Measurements from ENCODE around the gene GALNT10. TPM values are rescaled to one million over a fixed set of nuclear protein-coding genes. Genes with fewer than 3 reads are reported as not detected.

The GALNT10 gene
- total RNA-seq, 1 donor from 2014 or later: 39.8 TPM

DNA sequence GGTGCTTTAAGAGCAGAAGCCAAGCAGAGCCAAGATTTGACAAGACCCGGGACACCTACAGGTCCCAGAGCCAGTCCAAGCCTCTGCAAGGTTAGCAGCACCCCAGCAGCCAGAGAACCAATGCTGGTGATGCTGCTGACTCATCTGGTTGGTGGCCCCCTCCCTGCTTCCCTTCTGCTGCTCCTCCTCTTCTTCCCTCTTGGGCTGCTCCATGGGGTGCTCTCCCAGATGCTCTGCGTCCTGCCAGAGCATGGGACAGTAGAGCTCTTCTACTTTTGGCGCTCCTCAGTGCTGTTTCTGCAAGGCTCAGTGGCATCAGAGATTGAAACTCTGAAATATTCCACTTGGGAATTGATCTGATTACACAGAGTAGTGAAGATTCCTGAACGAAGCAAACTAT, 179.1 kb downstream of the GALNT10 start:
- TF ChIP-seq, protein P1, sequence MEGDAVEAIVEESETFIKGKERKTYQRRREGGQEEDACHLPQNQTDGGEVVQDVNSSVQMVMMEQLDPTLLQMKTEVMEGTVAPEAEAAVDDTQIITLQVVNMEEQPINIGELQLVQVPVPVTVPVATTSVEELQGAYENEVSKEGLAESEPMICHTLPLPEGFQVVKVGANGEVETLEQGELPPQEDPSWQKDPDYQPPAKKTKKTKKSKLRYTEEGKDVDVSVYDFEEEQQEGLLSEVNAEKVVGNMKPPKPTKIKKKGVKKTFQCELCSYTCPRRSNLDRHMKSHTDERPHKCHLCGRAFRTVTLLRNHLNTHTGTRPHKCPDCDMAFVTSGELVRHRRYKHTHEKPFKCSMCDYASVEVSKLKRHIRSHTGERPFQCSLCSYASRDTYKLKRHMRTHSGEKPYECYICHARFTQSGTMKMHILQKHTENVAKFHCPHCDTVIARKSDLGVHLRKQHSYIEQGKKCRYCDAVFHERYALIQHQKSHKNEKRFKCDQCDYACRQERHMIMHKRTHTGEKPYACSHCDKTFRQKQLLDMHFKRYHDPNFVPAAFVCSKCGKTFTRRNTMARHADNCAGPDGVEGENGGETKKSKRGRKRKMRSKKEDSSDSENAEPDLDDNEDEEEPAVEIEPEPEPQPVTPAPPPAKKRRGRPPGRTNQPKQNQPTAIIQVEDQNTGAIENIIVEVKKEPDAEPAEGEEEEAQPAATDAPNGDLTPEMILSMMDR (conservative IDR thresholded peaks at IDR 0.05): no peak
- DNase-seq (ENCODE audit: low read depth, low spot score): no peak
- Mint-ChIP-seq H3K27me3 (ENCODE audit: low read depth) (no peaks in the 10 kb centered on the region), H3K9me3 (no peaks in the 10 kb centered on the region), H3K27ac (ENCODE audit: unreplicated experiment) (peak overlapping the region; percentile 69), H3K4me3 (no peak overlapping the region), H3K36me3 (ENCODE audit: low read depth) (no peaks in the 10 kb centered on the region), H3K4me1 (peaks cover 26% of the 10 kb centered on the region)

DNA sequence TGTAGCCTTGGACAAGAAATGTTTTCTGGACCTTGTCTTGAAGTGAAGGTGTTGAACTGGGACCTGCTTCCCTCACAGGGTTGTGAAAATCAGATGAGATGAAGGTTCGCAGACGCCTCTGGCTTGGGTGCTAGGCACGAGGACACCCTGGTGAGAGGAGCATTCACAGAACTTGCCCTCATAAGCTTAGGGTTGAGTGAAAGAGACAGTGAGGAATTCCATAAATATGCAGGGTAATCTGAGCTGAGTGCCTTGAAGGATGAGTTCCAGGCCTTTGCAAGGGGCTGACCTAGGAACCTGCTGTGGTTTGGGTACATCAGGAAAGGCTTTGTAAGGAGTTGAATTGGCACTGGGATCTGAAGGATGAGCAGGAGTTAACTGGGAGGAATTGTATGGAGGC, 179.6 kb downstream of the GALNT10 start:
- TF ChIP-seq, protein P1 (conservative IDR thresholded peaks at IDR 0.05): no peak
- no peaks in the 10 kb centered on the region for H3K27me3 Mint-ChIP-seq (ENCODE audit: low read depth)
- DNase-seq (ENCODE audit: low read depth, low spot score): no peak
- peaks cover 26% of the 10 kb centered on the region for H3K4me1 Mint-ChIP-seq
- H3K9me3 Mint-ChIP-seq: no peaks in the 10 kb centered on the region
- peak overlapping the region; percentile 69 for H3K27ac Mint-ChIP-seq (ENCODE audit: unreplicated experiment)
- H3K36me3 Mint-ChIP-seq (ENCODE audit: low read depth): no peaks in the 10 kb centered on the region
- H3K4me3 Mint-ChIP-seq: no peak overlapping the region

DNA sequence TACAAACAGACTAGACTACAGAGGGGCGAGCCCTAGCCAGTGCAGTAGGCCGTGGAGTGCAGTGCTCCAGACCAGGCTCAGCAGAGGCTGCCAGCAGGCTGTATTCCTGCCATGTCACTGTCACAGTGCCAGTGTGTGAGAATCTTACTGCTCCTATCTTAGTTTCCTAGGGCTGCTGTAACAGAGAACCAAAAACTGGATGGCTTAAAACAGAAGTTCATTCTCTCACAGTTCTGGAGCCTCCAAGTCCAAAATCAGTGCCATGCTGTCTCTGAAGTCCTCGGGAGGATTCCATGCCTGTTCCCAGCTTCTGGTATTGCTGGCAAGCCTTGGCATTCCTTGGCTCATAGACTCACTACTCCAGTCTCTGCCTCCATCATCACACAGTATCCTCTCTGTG, 180.3 kb downstream of the GALNT10 start:
- H3K27me3 Mint-ChIP-seq (ENCODE audit: low read depth): no peaks in the 10 kb centered on the region

DNA sequence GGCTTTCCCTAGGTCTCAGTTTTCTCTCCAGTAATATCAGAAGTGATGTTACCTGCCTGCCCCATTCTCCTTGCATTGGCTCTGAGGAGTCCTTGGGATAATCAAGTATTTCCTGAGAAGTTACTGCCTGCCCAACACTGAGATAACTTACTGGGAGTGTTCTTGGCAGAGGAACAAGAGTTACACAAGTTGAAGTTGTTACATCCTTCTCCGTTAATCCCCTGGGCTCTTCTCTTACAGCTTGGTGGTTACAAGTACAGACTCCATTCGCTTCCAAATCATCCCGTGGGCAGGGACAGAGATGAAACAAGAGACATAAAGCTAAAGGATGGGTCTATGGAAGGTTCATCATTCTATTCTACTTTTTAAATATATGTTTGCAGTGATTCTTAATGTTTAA, 181.2 kb downstream of the GALNT10 start:
- TF ChIP-seq, protein P1 (conservative IDR thresholded peaks at IDR 0.05): no peak
- no peak for DNase-seq (ENCODE audit: low read depth, low spot score)
- H3K36me3 Mint-ChIP-seq (ENCODE audit: low read depth): no peaks in the 10 kb centered on the region
- no peak overlapping the region for H3K4me3 Mint-ChIP-seq
- peak overlapping the region; percentile 58 for H3K27ac Mint-ChIP-seq (ENCODE audit: unreplicated experiment)
- H3K9me3 Mint-ChIP-seq: no peaks in the 10 kb centered on the region
- no peaks in the 10 kb centered on the region for H3K27me3 Mint-ChIP-seq (ENCODE audit: low read depth)
- H3K4me1 Mint-ChIP-seq: peaks cover 22% of the 10 kb centered on the region

More for the DNA sequence above, 180.3 kb downstream of the GALNT10 start:
- Mint-ChIP-seq H3K4me1 (peaks cover 23% of the 10 kb centered on the region), H3K9me3 (no peaks in the 10 kb centered on the region), H3K27ac (ENCODE audit: unreplicated experiment) (no peak overlapping the region), H3K4me3 (no peak overlapping the region), H3K36me3 (ENCODE audit: low read depth) (no peaks in the 10 kb centered on the region)
- TF ChIP-seq, protein P1 (conservative IDR thresholded peaks at IDR 0.05): no peak
- DNase-seq (ENCODE audit: low read depth, low spot score): no peak

DNA sequence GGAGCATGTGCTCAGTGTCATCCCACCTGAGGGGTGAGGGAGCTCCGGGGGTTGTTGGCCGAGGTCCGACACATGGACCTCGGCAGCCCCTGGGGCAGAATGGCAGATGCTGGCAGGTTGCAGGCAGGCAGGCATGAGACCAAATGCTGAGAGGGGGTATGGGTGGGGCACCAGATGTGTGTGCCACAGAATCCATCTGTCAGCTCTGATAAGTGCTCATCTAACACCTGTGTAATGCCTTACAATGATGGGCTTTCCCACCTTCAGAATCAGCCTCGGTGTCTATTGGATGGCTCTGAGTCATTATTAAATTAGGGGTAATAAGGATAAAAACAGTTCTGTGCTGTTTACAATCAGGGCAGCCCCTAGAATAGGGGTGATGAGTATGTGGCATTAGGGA, 182.1 kb downstream of the GALNT10 start:
- Mint-ChIP-seq H3K27me3 (ENCODE audit: low read depth) (no peaks in the 10 kb centered on the region), H3K4me3 (no peak overlapping the region), H3K4me1 (peaks cover 22% of the 10 kb centered on the region), H3K36me3 (ENCODE audit: low read depth) (no peaks in the 10 kb centered on the region), H3K9me3 (no peaks in the 10 kb centered on the region), H3K27ac (ENCODE audit: unreplicated experiment) (no peak overlapping the region)
- DNase-seq (ENCODE audit: low read depth, low spot score): no peak
- TF ChIP-seq, protein P1 (conservative IDR thresholded peaks at IDR 0.05): no peak

DNA sequence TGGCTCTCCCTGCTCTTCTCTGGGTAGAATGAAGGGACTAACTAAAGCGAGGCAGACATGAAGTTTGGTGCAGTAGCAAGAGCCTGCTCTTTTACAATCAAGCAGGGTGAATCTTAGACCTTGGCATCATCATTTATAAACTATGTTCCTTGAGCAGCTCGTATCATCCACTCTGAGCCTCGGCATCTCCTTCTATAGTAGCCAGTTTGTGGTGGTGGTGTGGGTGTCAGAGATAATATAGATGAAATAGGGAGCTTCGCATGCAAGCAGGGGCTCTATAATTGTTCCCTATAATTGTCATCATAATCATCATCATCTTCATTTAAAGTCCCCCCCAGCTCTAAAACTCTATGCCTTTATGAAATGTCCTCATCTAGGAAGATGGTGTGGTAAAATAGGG, 182.8 kb downstream of the GALNT10 start:
- no peak for DNase-seq (ENCODE audit: low read depth, low spot score)
- no peak overlapping the region for H3K27ac Mint-ChIP-seq (ENCODE audit: unreplicated experiment)
- no peaks in the 10 kb centered on the region for H3K27me3 Mint-ChIP-seq (ENCODE audit: low read depth)
- no peak overlapping the region for H3K4me3 Mint-ChIP-seq
- peaks cover 16% of the 10 kb centered on the region for H3K4me1 Mint-ChIP-seq
- TF ChIP-seq, protein P1 (conservative IDR thresholded peaks at IDR 0.05): no peak
- peaks cover 3% of the 10 kb centered on the region for H3K36me3 Mint-ChIP-seq (ENCODE audit: low read depth)
- no peaks in the 10 kb centered on the region for H3K9me3 Mint-ChIP-seq

All from neural crest cell (in vitro differentiated cells).